Measurements from ENCODE around the gene KNCN.

GRCh38 chr1:46530791-46531409 lies 20.5 kb downstream of the KNCN start:
- peak in 1 of 6 experiments; percentile 5 for TF ChIP-seq CTCF (IDR thresholded peaks at IDR 0.05)
- TF ChIP-seq POLR2A (IDR thresholded peaks at IDR 0.05) = no peak
